KG1 (cell line): ENCODE measurements around the gene MBLAC1.

Source experiments
- DNase-seq: peaks from one replicate; lab custom pipeline; 2025; lab: John Stamatoyannopoulos, UW

Gene MBLAC1

GRCh38 chr7:100154651-100155491 lies 28.1 kb downstream of the MBLAC1 start:
- DNase-seq = no peak

GRCh38 chr7:100155553-100156317 lies 29.0 kb downstream of the MBLAC1 start:
- no peak for DNase-seq

GRCh38 chr7:100156331-100157068 lies 29.7 kb downstream of the MBLAC1 start:
- DNase-seq = no peak

- no peak for DNase-seq
Observed at GRCh38 chr7:100157069-100157333, 30.2 kb downstream of the MBLAC1 start.

- no peak for DNase-seq
Observed at GRCh38 chr7:100157334-100158228, 30.8 kb downstream of the MBLAC1 start.

GRCh38 chr7:100158229-100159098 lies 31.7 kb downstream of the MBLAC1 start, which contains the start of gene TRAPPC14:
TSS of gene TRAPPC14 (minus strand) at chr7:100158723. CDS start at chr7:100158499, 224 bp downstream.
- peak; percentile 7 for DNase-seq

- no peak for DNase-seq
Observed at GRCh38 chr7:100159099-100159623, 32.4 kb downstream of the MBLAC1 start.

- DNase-seq = no peak
Observed at GRCh38 chr7:100160067-100160466, 33.3 kb downstream of the MBLAC1 start.

- no peak for DNase-seq
Observed at GRCh38 chr7:100163006-100163531, 36.3 kb downstream of the MBLAC1 start.

- no peak for DNase-seq
Observed at GRCh38 chr7:100163871-100164270, 37.1 kb downstream of the MBLAC1 start.

GRCh38 chr7:100166317-100166940 lies 39.7 kb downstream of the MBLAC1 start:
- DNase-seq = no peak

GRCh38 chr7:100166970-100167911 lies 40.5 kb downstream of the MBLAC1 start:
- no peak for DNase-seq

GRCh38 chr7:100167912-100168323 lies 41.2 kb downstream of the MBLAC1 start:
- DNase-seq = no peak

- no peak for DNase-seq
Observed at GRCh38 chr7:100169147-100169850, 42.5 kb downstream of the MBLAC1 start.

GRCh38 chr7:100170101-100170897 lies 43.5 kb downstream of the MBLAC1 start:
- DNase-seq = no peak

GRCh38 chr7:100171087-100171681 lies 44.4 kb downstream of the MBLAC1 start:
- no peak for DNase-seq

GRCh38 chr7:100171840-100172239 lies 45.1 kb downstream of the MBLAC1 start:
- no peak for DNase-seq
